KMS-11 (cell line): ENCODE data around the gene HACD4.

ENCODE experiments used
- H2AFZ ChIP-seq: fragments of 200-600 bp; sonication (generic); 2 replicates; pipeline ENCODE4 v1.6.1; 2016; ENCODE audit warnings: antibody characterized with exemption, mixed run types, low read depth
- H3K27ac ChIP-seq: fragments of 200-600 bp; sonication (generic); 2 replicates; pipeline ENCODE4 v1.6.1; 2016; ENCODE audit warnings: mild to moderate bottlenecking, mixed run types
- H3K27me3 ChIP-seq: fragments of 200-600 bp; sonication (generic); 2 replicates; pipeline ENCODE4 v1.6.1; 2017; ENCODE audit warnings: mild to moderate bottlenecking, low read depth, mixed run types, moderate library complexity; ENCODE audit not compliant: insufficient read depth
- H3K36me3 ChIP-seq: fragments of 200-600 bp; sonication (generic); 2 replicates; pipeline ENCODE4 v1.6.1; 2017; ENCODE audit warnings: mild to moderate bottlenecking, mixed run types; ENCODE audit not compliant: insufficient read depth
- H3K4me1 ChIP-seq: fragments of 200-600 bp; sonication (generic); 2 replicates; pipeline ENCODE4 v1.6.1; 2016; ENCODE audit warnings: mild to moderate bottlenecking, low read depth, mixed run types; ENCODE audit not compliant: poor library complexity, severe bottlenecking
- H3K4me2 ChIP-seq: fragments of 200-600 bp; sonication (generic); 2 replicates; pipeline ENCODE4 v1.7.0; 2016; ENCODE audit warnings: mild to moderate bottlenecking, mixed run types
- H3K4me3 ChIP-seq: fragments of 200-600 bp; sonication (generic); IDR thresholded peaks from 2 replicates; pipeline ENCODE4 v1.6.1; 2017; ENCODE audit warnings: low read depth, low read length, mixed read lengths; ENCODE audit not compliant: insufficient read depth
- H3K79me2 ChIP-seq: fragments of 200-600 bp; sonication (generic); 2 replicates; pipeline ENCODE4 v1.6.1; 2016; ENCODE audit warnings: low read depth, mixed run types; ENCODE audit not compliant: insufficient read depth
- H3K9ac ChIP-seq: fragments of 200-600 bp; sonication (generic); 2 replicates; pipeline ENCODE4 v1.6.1; 2016; ENCODE audit warnings: mild to moderate bottlenecking, mixed run types
- H4K20me1 ChIP-seq: fragments of 200-600 bp; sonication (generic); 2 replicates; pipeline ENCODE4 v1.6.1; 2016; ENCODE audit warnings: mild to moderate bottlenecking, mixed run types; ENCODE audit not compliant: insufficient read depth
- TF ChIP-seq, protein P1 (sequence below): fragments of 200-600 bp; sonication (generic); conservative IDR thresholded peaks from 2 replicates; pipeline ENCODE4 v1.6.1; 2017; ENCODE audit warnings: low read depth, mild to moderate bottlenecking, antibody characterized with exemption, low read length, moderate library complexity, mixed read lengths

Gene HACD4

DNA sequence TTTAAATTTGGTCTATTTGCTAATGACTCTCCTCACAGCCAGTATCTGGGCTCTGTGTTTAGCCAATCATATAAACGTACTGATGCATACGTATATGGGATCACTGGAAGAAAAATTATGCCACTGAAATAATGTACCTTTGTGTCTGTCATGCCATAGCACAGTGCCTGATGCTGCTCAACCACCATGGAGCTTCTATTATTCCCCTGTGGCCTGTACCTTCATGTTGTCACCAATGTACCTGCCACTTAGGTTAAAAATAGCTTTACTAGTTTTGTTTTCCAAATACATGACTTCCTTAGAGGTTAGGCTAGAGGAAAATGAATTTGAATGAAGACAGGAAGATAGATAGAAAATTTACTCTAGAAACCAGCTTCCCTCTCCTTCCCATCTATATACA is 34.6 kb downstream of the HACD4 start:
- H2AFZ ChIP-seq: no peak overlapping the region
- H3K27ac ChIP-seq: no peak overlapping the region
- H3K27me3 ChIP-seq: no peaks in the 10 kb centered on the region
- no peaks in the 10 kb centered on the region for H3K79me2 ChIP-seq
- H3K9ac ChIP-seq: no peak overlapping the region
- no peaks in the 10 kb centered on the region for H4K20me1 ChIP-seq
- no peaks in the 10 kb centered on the region for H3K4me1 ChIP-seq
- no peak overlapping the region for H3K4me3 ChIP-seq
- H3K36me3 ChIP-seq: no peaks in the 10 kb centered on the region
- TF ChIP-seq, protein P1, sequence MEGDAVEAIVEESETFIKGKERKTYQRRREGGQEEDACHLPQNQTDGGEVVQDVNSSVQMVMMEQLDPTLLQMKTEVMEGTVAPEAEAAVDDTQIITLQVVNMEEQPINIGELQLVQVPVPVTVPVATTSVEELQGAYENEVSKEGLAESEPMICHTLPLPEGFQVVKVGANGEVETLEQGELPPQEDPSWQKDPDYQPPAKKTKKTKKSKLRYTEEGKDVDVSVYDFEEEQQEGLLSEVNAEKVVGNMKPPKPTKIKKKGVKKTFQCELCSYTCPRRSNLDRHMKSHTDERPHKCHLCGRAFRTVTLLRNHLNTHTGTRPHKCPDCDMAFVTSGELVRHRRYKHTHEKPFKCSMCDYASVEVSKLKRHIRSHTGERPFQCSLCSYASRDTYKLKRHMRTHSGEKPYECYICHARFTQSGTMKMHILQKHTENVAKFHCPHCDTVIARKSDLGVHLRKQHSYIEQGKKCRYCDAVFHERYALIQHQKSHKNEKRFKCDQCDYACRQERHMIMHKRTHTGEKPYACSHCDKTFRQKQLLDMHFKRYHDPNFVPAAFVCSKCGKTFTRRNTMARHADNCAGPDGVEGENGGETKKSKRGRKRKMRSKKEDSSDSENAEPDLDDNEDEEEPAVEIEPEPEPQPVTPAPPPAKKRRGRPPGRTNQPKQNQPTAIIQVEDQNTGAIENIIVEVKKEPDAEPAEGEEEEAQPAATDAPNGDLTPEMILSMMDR: no peak
- H3K4me2 ChIP-seq: no peak overlapping the region

DNA sequence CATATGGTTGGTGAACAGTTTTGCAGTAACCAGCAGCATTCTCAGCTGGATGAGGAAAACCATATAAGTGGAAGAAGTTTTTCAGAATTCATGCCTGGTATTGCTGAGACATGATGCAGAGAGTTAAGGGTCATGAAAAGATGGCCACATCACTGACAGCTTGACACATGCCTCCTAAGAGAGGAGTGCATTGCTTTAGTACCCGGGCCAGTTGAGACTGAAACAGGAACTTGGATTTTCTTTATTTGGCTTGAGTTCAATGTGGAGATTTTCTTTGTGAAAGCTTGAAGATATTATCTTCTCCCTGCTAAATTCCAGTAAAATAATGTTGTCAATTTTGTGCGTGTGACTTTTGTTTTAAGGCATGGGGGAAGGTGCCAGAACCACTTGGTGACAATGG is 35.8 kb downstream of the HACD4 start:
- no peaks in the 10 kb centered on the region for H3K27me3 ChIP-seq
- H3K4me3 ChIP-seq: no peak overlapping the region
- no peak overlapping the region for H3K9ac ChIP-seq
- H3K4me2 ChIP-seq: no peak overlapping the region
- no peaks in the 10 kb centered on the region for H3K36me3 ChIP-seq
- TF ChIP-seq, protein P1: no peak
- H3K4me1 ChIP-seq: no peaks in the 10 kb centered on the region
- no peaks in the 10 kb centered on the region for H4K20me1 ChIP-seq
- H3K79me2 ChIP-seq: no peaks in the 10 kb centered on the region
- H2AFZ ChIP-seq: no peak overlapping the region
- H3K27ac ChIP-seq: no peak overlapping the region

DNA sequence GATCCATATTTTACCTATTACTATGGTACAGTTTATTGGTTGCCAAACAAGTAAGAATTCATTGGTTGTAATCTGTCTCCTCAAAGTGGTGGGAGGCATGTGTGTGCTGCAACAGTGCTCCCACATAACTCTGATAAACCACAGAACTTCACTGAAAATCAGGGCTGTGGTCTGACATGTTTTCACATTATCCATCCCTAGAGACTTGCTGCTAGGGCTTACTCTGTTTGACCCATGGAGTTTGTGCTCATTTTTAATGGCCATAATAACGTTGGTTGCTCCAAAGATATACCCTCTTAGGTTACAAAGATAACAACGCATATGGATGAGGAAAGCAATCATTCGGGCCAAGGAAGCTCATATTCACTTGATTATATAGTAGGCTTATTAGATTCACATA is 37.0 kb downstream of the HACD4 start:
- Histone ChIP-seq H2AFZ (no peak overlapping the region), H3K27ac (no peak overlapping the region), H3K4me1 (no peaks in the 10 kb centered on the region), H3K4me2 (no peak overlapping the region), H3K27me3 (no peaks in the 10 kb centered on the region), H4K20me1 (no peaks in the 10 kb centered on the region), H3K36me3 (no peaks in the 10 kb centered on the region), H3K4me3 (no peak overlapping the region), H3K9ac (no peak overlapping the region), H3K79me2 (no peaks in the 10 kb centered on the region)
- TF ChIP-seq, protein P1: no peak

DNA sequence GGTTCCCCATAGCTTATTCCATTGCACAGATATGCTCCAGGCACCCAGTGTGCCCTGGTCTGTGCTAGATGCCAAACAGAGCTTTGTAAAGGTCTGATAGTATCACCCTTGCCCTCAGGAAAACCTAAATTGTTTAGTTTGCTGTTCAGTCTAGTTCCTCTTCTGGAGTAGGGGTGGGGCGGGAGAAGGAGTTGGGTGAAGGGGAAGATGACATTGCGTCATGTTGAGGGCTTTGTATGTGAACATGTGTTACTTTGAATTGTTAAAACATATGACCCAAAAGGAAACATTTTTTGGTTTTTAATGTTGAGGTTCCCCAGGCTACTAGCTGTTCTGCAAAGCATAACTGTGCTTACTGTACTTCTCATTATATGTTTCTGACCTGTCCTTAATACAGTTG is 40.6 kb downstream of the HACD4 start:
- Histone ChIP-seq H3K9ac (no peak overlapping the region), H2AFZ (no peak overlapping the region), H3K27ac (no peak overlapping the region), H3K4me1 (no peaks in the 10 kb centered on the region), H3K4me2 (no peak overlapping the region), H3K27me3 (no peaks in the 10 kb centered on the region), H3K36me3 (no peaks in the 10 kb centered on the region), H3K79me2 (no peaks in the 10 kb centered on the region), H4K20me1 (no peaks in the 10 kb centered on the region), H3K4me3 (no peak overlapping the region)
- TF ChIP-seq, protein P1: no peak
